Astrocyte (in vitro differentiated cells and primary cell): ENCODE data around the gene HRCT1. TPM values are rescaled to one million over a fixed set of nuclear protein-coding genes. Genes with fewer than 3 reads are reported as not detected.

Source experiments
- DNase-seq: peaks from one replicate; pipeline ENCODE4 v3.0.0-alpha.2; 2010; ENCODE audit warnings: low read depth
- FAIRE-seq: peaks from 2 replicates; lab custom pipeline; 2011; peaks lifted over from hg19 to GRCh38; lab: Jason Lieb, UNC
- H2AFZ ChIP-seq: 2 replicates; pipeline ENCODE4 v1.6.0; 2012; ENCODE audit warnings: low read depth, low read length, inconsistent platforms
- H3K27ac ChIP-seq: 2 replicates; pipeline ENCODE4 v1.5.1; 2011; ENCODE audit warnings: low read depth, low read length, inconsistent platforms
- H3K27me3 ChIP-seq: 2 replicates; pipeline ENCODE4 v1.6.0; 2011; ENCODE audit warnings: low read length, inconsistent platforms; ENCODE audit not compliant: insufficient read depth
- H3K36me3 ChIP-seq: 2 replicates; pipeline ENCODE4 v1.5.1; 2011; ENCODE audit warnings: low read length, inconsistent platforms; ENCODE audit not compliant: insufficient read depth
- H3K4me1 ChIP-seq: 2 replicates; pipeline ENCODE4 v1.5.1; 2011; ENCODE audit warnings: low read length, inconsistent platforms; ENCODE audit not compliant: insufficient read depth
- H3K4me2 ChIP-seq: 2 replicates; pipeline ENCODE4 v1.6.0; 2012; ENCODE audit warnings: low read length, inconsistent platforms
- H3K4me3 ChIP-seq: 2 replicates; pipeline ENCODE4 v1.5.1; 2011; ENCODE audit warnings: low read depth, mild to moderate bottlenecking, low read length, inconsistent platforms; ENCODE audit not compliant: insufficient read depth
- H3K79me2 ChIP-seq: 2 replicates; pipeline ENCODE4 v1.6.0; 2012; ENCODE audit warnings: mild to moderate bottlenecking, low read length, inconsistent platforms; ENCODE audit not compliant: insufficient read depth
- H3K9ac ChIP-seq: 2 replicates; pipeline ENCODE4 v1.6.0; 2012; ENCODE audit warnings: mild to moderate bottlenecking, low read length, inconsistent platforms
- H3K9me3 ChIP-seq: 2 replicates; pipeline ENCODE4 v1.5.1; 2012; ENCODE audit warnings: low read depth, mild to moderate bottlenecking, low read length, inconsistent platforms; ENCODE audit not compliant: insufficient read depth
- H4K20me1 ChIP-seq: 2 replicates; pipeline ENCODE4 v1.6.0; 2012; ENCODE audit warnings: low read length, inconsistent platforms; ENCODE audit not compliant: insufficient read depth
- H3K27ac Mint-ChIP-seq: one replicate; pipeline ENCODE4 v1.8.0; 2021; ENCODE audit warnings: mild to moderate bottlenecking, mixed read lengths; ENCODE audit not compliant: unreplicated experiment
- H3K27me3 Mint-ChIP-seq: one replicate; pipeline ENCODE4 v1.8.0; 2021; ENCODE audit warnings: low read depth, mixed read lengths; ENCODE audit not compliant: unreplicated experiment
- H3K36me3 Mint-ChIP-seq: one replicate; pipeline ENCODE4 v1.8.0; 2021; ENCODE audit warnings: low read depth, mixed read lengths; ENCODE audit not compliant: unreplicated experiment
- H3K4me1 Mint-ChIP-seq: one replicate; pipeline ENCODE4 v1.8.0; 2021; ENCODE audit warnings: low read depth, mixed read lengths; ENCODE audit not compliant: unreplicated experiment
- H3K4me3 Mint-ChIP-seq: one replicate; pipeline ENCODE4 v1.8.0; 2021; ENCODE audit warnings: mild to moderate bottlenecking, moderate library complexity, mixed read lengths; ENCODE audit not compliant: unreplicated experiment
- H3K9me3 Mint-ChIP-seq: one replicate; pipeline ENCODE4 v1.8.0; 2021; ENCODE audit warnings: mild to moderate bottlenecking, mixed read lengths; ENCODE audit not compliant: unreplicated experiment
- CTCF ChIP-seq: IDR thresholded peaks from 2 replicates; pipeline ENCODE4 v1.5.1; 2011; ENCODE audit warnings: low read depth, mild to moderate bottlenecking, inconsistent platforms, low read length, moderate library complexity; ENCODE audit not compliant: insufficient read depth
- EZH2 ChIP-seq: IDR thresholded peaks from 2 replicates; pipeline ENCODE4 v1.6.1; 2012; ENCODE audit warnings: mild to moderate bottlenecking, low read length, inconsistent platforms; ENCODE audit not compliant: insufficient read depth
- total RNA-seq: library from RNA; stranded (reverse); gene quantifications from 2 replicates; pipeline ENCODE4 v1.2.1, GENCODE V29; 2021

HRCT1 gene
- total RNA-seq, 1 donor from 2014 or later, result 0.39 TPM

- no peak overlapping the region for H3K4me3 ChIP-seq
- Mint-ChIP-seq H3K27ac (peak overlapping the region; percentile 29), H3K27me3 (peaks cover 9% of the 10 kb centered on the region), H3K9me3 (peaks cover 3% of the 10 kb centered on the region), H3K4me1 (peaks cover 20% of the 10 kb centered on the region), H3K36me3 (no peaks in the 10 kb centered on the region), H3K4me3 (no peak overlapping the region)
- H3K9ac ChIP-seq, result no peak overlapping the region
- TF ChIP-seq CTCF (no peak), EZH2 (no peak)
- H2AFZ ChIP-seq, result peak overlapping the region; percentile 2
- H3K27me3 ChIP-seq, result no peaks in the 10 kb centered on the region
- no peaks in the 10 kb centered on the region for H3K9me3 ChIP-seq
- no peaks in the 10 kb centered on the region for H4K20me1 ChIP-seq
- H3K4me1 ChIP-seq, result peaks cover 19% of the 10 kb centered on the region
- no peak overlapping the region for H3K4me2 ChIP-seq
- DNase-seq (peak; percentile 33), FAIRE-seq (peak; percentile 41)
- H3K36me3 ChIP-seq, result no peaks in the 10 kb centered on the region
- H3K27ac ChIP-seq, result no peak overlapping the region
- no peaks in the 10 kb centered on the region for H3K79me2 ChIP-seq
These were observed 34.7 kb downstream of the HRCT1 start for GRCh38 chr9:35940458-35941407.

GRCh38 chr9:35942286-35942685 is 36.3 kb downstream of the HRCT1 start:
- H3K9me3 ChIP-seq, result no peaks in the 10 kb centered on the region
- H3K79me2 ChIP-seq, result no peaks in the 10 kb centered on the region
- DNase-seq, result no peak
- no peak overlapping the region for H3K4me2 ChIP-seq
- H3K9ac ChIP-seq, result no peak overlapping the region
- peaks cover 3% of the 10 kb centered on the region for H3K4me1 ChIP-seq
- no peak for TF ChIP-seq CTCF
- no peaks in the 10 kb centered on the region for H3K36me3 Mint-ChIP-seq
- peaks cover 12% of the 10 kb centered on the region for H3K4me1 Mint-ChIP-seq
- no peaks in the 10 kb centered on the region for H4K20me1 ChIP-seq
- no peak overlapping the region for H2AFZ ChIP-seq
- peaks cover 3% of the 10 kb centered on the region for H3K9me3 Mint-ChIP-seq
- no peak for FAIRE-seq
- no peak overlapping the region for H3K27ac ChIP-seq
- no peaks in the 10 kb centered on the region for H3K36me3 ChIP-seq
- no peak overlapping the region for H3K27ac Mint-ChIP-seq
- H3K4me3 Mint-ChIP-seq, result no peak overlapping the region
- no peak overlapping the region for H3K4me3 ChIP-seq
- H3K27me3 ChIP-seq, result no peaks in the 10 kb centered on the region
- H3K27me3 Mint-ChIP-seq, result peaks cover 9% of the 10 kb centered on the region

GRCh38 chr9:35944173-35944572 is 38.2 kb downstream of the HRCT1 start:
- TF ChIP-seq EZH2, result no peak
- no peak for TF ChIP-seq CTCF
- Histone ChIP-seq H4K20me1 (no peaks in the 10 kb centered on the region), H3K4me1 (no peaks in the 10 kb centered on the region), H3K9ac (no peak overlapping the region), H3K27ac (no peak overlapping the region), H3K4me2 (no peak overlapping the region), H2AFZ (no peak overlapping the region), H3K27me3 (no peaks in the 10 kb centered on the region), H3K4me3 (no peak overlapping the region), H3K9me3 (no peaks in the 10 kb centered on the region), H3K36me3 (no peaks in the 10 kb centered on the region), H3K79me2 (no peaks in the 10 kb centered on the region)
- Mint-ChIP-seq H3K9me3 (peaks cover 3% of the 10 kb centered on the region), H3K36me3 (no peaks in the 10 kb centered on the region), H3K27ac (no peak overlapping the region), H3K27me3 (peaks cover 9% of the 10 kb centered on the region), H3K4me3 (no peak overlapping the region), H3K4me1 (peaks cover 16% of the 10 kb centered on the region)
- no peak for DNase-seq
- no peak for FAIRE-seq
